HT-29 (cell line): ENCODE data around the gene EPB41L4A. TPM values are rescaled to one million over a fixed set of nuclear protein-coding genes. Genes with fewer than 3 reads are reported as not detected.
"Not testable (repeated sequence)": the region's sequence is repeated elsewhere in the genome, so short reads cannot be mapped to it uniquely, and the experiment has no call there.

ENCODE experiments used
- DNase-seq: peaks from one replicate; pipeline ENCODE4 v3.0.0-alpha.2; 2015; ENCODE audit warnings: low spot score
- total RNA-seq: library from RNA; depleted of rRNA; stranded (reverse); fragments of >200 nt; shearing (Covaris generic); gene quantifications from 2 replicates; pipeline ENCODE4 v1.2.3, GENCODE V29; 2014; rRNA removed

Gene EPB41L4A
- 0.48 and 2.2 TPM in 2 replicates for total RNA-seq

GRCh38 chr5:112419164-112419985 is at the start of gene EPB41L4A:
EPB41L4A (minus strand) TSS chr5:112419277; CDS start chr5:112419039, 238 bp downstream.
- peak; percentile 16 for DNase-seq

- no peak for DNase-seq
Observed at GRCh38 chr5:112467485-112467884, 48.4 kb upstream of the EPB41L4A start.

- DNase-seq: not testable (repeated sequence)
Observed at GRCh38 chr5:112466261-112466660, 47.2 kb upstream of the EPB41L4A start.

- not testable (repeated sequence) for DNase-seq
Observed at GRCh38 chr5:112447187-112447760, 28.2 kb upstream of the EPB41L4A start.

GRCh38 chr5:112445626-112446350 is 26.7 kb upstream of the EPB41L4A start:
- DNase-seq: no peak

GRCh38 chr5:112443932-112444331 is 24.9 kb upstream of the EPB41L4A start:
- DNase-seq: not testable (repeated sequence)

GRCh38 chr5:112440031-112440430 is 21.0 kb upstream of the EPB41L4A start:
- no peak for DNase-seq

- no peak for DNase-seq
Observed at GRCh38 chr5:112436144-112436543, 17.1 kb upstream of the EPB41L4A start.

- no peak for DNase-seq
Observed at GRCh38 chr5:112434641-112435040, 15.6 kb upstream of the EPB41L4A start.

GRCh38 chr5:112426202-112426601 is 7.1 kb upstream of the EPB41L4A start:
- DNase-seq: not testable (repeated sequence)

GRCh38 chr5:112419986-112420864 is 1.1 kb upstream of the EPB41L4A start:
- peak; percentile 68 for DNase-seq

- no peak for DNase-seq
Observed at GRCh38 chr5:112418659-112419163, 366 bp downstream of the EPB41L4A start.

GRCh38 chr5:112417931-112418658 is 982 bp downstream of the EPB41L4A start:
- no peak for DNase-seq

- DNase-seq: no peak
Observed at GRCh38 chr5:112415552-112415951, 3.5 kb downstream of the EPB41L4A start.

GRCh38 chr5:112413611-112414010 is 5.5 kb downstream of the EPB41L4A start:
- no peak for DNase-seq

GRCh38 chr5:112412346-112412745 is 6.7 kb downstream of the EPB41L4A start:
- no peak for DNase-seq

- DNase-seq: no peak
Observed at GRCh38 chr5:112411903-112412302, 7.2 kb downstream of the EPB41L4A start.

GRCh38 chr5:112407666-112408065 is 11.4 kb downstream of the EPB41L4A start:
- DNase-seq: no peak

- no peak for DNase-seq
Observed at GRCh38 chr5:112407240-112407639, 11.8 kb downstream of the EPB41L4A start.

- DNase-seq: no peak
Observed at GRCh38 chr5:112403069-112403468, 16.0 kb downstream of the EPB41L4A start.
